ENCODE data around the gene LGALS3BP.

DNA sequence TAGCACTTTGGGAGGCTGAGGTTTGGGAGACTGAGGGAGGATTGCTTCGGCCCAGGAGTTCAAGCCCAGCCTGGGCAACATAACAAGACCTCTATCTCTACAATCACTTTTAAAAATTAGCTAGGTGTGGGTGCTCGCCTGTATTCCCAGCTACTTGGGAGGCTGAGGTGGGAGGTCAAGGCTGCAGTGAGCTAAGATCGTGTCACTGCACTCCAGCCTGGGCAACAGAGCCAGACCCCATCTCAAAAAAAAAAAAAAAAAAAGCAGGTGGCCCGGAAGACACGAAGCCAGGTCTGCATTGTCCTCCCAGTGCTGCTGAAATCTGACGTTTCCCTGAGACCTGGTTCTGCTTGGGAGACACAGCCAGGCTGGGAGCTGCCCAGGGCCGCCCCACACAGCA lies 35.7 kb downstream of the LGALS3BP start:
- no peak for TF ChIP-seq POLR2A (IDR thresholded peaks at IDR 0.05)
- TF ChIP-seq CTCF (IDR thresholded peaks at IDR 0.05): no peak

All from esophagus squamous epithelium (tissue), 4 donors.